HG02763 (cell line): ENCODE data around the gene ZNF653.

Experiments
- ATAC-seq: cut with Tn5 transposase; IDR thresholded peaks from one replicate; pipeline ENCODE4 v1.9.1; 2021; ENCODE audit warnings: mild to moderate bottlenecking, moderate library complexity; ENCODE audit not compliant: unreplicated experiment

Gene ZNF653

GRCh38 chr19:11505504-11506100 is at the start of gene ZNF653:
TSS of gene ZNF653 (minus strand) at chr19:11505839. CDS start at chr19:11505786, 53 bp downstream.
- peak; percentile 55 for ATAC-seq

- no peak for ATAC-seq
These were observed 49.6 kb upstream of the ZNF653 start for GRCh38 chr19:11555246-11555645.

- ATAC-seq = no peak
These were observed 48.5 kb upstream of the ZNF653 start for GRCh38 chr19:11554160-11554559.

- ATAC-seq = no peak
These were observed 47.2 kb upstream of the ZNF653 start for GRCh38 chr19:11552666-11553372.

- no peak for ATAC-seq
These were observed 46.1 kb upstream of the ZNF653 start for GRCh38 chr19:11551603-11552235.

GRCh38 chr19:11550265-11550664 is 44.6 kb upstream of the ZNF653 start:
- ATAC-seq = no peak

GRCh38 chr19:11549386-11549953 is 43.8 kb upstream of the ZNF653 start:
- ATAC-seq = no peak

- ATAC-seq = no peak
These were observed 42.5 kb upstream of the ZNF653 start for GRCh38 chr19:11547929-11548700.

- ATAC-seq = no peak
These were observed 35.6 kb upstream of the ZNF653 start for GRCh38 chr19:11541238-11541637.

GRCh38 chr19:11540645-11541044 is 35.0 kb upstream of the ZNF653 start:
- ATAC-seq = no peak

GRCh38 chr19:11539495-11540365 is 34.1 kb upstream of the ZNF653 start:
- no peak for ATAC-seq

GRCh38 chr19:11538232-11539036 is 32.8 kb upstream of the ZNF653 start, which contains the start of gene CNN1:
TSS of gene CNN1 (plus strand) at chr19:11538851. CDS start at chr19:11538928, 77 bp downstream.
- no peak for ATAC-seq

GRCh38 chr19:11535792-11536595 is 30.4 kb upstream of the ZNF653 start:
- ATAC-seq = no peak

GRCh38 chr19:11534948-11535347 is 29.3 kb upstream of the ZNF653 start:
- no peak for ATAC-seq

- no peak for ATAC-seq
These were observed 28.9 kb upstream of the ZNF653 start for GRCh38 chr19:11534538-11534937.

- no peak for ATAC-seq
These were observed 24.8 kb upstream of the ZNF653 start for GRCh38 chr19:11530432-11530831.

GRCh38 chr19:11528551-11529341 is 23.1 kb upstream of the ZNF653 start, which contains the start of gene ECSIT:
TSS of gene ECSIT (minus strand) at chr19:11529134. CDS start at chr19:11519170, 9,964 bp downstream.
- ATAC-seq = peak; percentile 95
